ENCODE results near the gene TMEM200A. TPM values are rescaled to one million over a fixed set of nuclear protein-coding genes. Genes with fewer than 3 reads are reported as not detected.

The TMEM200A gene
- total RNA-seq, 3 donors from 2014 or later (not counting 1 experiment from before 2014, with no cell fraction given): 0.16 to 0.52 (median 0.50) TPM

Other genes starting within 250 kb of the TMEM200A start
- gene SAMD3, start 143.1 kb upstream of the TMEM200A start, total RNA-seq: 100 to 1,000 TPM; 322 to 413 (median 339) TPM

Measured in natural killer cell (primary cell).